Right renal pelvis (tissue), 4 donors: Measurements from ENCODE around the gene KIAA0930. TPM values are rescaled to one million over a fixed set of nuclear protein-coding genes. Genes with fewer than 3 reads are reported as not detected.
"Not testable (repeated sequence)": the region's sequence is repeated elsewhere in the genome, so short reads cannot be mapped to it uniquely, and the experiment has no call there.

Experiments used
- DNase-seq, 4 donors: peaks; one replicate each; pipeline ENCODE4 v3.0.0-alpha.2; 2013; ENCODE audit warnings: low read depth in 4 of 4, low spot score in 3 of 4, missing footprints in 1 of 4
- polyA plus RNA-seq, 4 donors: library from polyadenylated mRNA; unstranded; fragments of 120-200 nt; gene quantifications; one replicate each; pipeline ENCODE4 v1.2.1, GENCODE V29; 2013; ENCODE audit not compliant: insufficient read length in 4 of 4

Gene KIAA0930
- 10 to 100 TPM; 18.3 to 24.9 (median 21.3) TPM for polyA plus RNA-seq

DNA sequence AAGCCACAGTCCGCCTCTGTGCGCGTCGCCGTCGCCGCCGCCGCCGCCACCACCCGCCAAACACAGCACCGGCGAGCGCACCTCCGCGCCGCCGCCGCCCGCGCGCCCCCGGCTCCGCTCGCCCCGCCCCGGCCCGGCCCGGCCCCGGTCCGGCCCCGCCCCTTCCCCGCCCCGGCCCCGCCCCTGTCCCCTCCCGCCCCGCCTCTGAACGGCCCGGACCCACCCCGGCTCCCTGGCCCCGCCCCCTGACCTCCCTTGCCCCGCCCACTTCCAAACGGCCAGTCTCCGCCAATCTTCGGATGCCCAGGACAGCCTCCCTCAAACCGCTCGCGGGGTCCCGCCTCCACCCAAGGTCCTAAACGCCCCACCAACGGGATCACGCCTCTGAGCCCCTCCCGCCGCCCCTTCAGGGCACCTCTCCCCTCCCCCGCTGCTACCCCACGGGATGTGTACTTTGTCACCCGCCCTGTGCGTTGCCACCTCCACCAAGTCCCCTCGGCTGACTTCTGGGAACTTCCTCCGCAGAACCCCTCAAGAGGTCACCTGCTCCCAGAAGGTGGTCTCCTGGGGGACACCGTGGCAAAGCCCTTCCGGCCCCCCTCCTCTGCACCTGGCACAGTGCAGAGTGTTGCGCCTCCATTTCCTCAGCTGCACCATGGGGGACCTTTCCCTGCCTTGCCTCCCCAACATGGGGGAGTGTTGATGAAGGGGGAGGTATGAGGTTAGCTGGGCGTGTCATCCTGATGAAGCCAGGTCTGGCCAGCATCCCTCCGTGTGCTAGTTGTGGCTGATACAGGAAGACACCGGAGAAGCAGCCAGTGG, at the start of gene KIAA0930:
Gene KIAA0930 (minus strand): TSS at position 85 of the 822 bp plus-strand sequence. CDS start 191 bp downstream, outside the sequence.
- no peak for DNase-seq

DNA sequence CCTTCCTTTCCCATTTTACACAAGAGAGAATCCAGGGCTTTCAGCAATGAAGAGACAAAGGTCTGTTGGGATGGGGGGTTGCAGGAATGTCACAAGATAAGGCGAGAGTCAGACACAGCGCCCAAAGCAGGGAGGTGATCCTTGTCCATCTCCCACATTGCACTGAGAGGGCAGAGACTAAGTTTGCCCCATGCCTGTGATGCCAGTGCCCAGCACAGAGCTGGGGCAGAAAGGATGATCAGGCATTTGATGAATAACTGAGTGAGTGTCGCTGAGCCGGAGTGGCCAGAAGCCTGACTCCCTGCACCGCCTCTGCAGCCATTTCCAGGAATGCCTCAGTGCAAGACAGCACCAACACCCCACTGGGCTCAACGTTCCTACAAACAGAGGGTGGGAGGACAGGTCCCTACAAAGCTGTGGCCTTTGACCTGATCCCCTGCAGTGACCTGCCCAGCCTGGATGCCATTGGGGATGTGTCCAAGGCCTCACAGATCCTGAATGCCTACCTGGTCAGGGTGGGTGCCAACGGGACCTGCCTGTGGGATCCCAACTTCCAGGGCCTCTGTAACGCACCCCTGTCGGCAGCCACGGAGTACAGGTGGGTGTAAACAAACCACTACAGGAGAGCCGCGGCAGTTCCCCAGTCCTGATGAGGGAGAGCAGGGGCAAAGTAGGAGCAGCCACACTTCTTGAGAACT, 46.3 kb upstream of the KIAA0930 start:
- no peak for DNase-seq

DNA sequence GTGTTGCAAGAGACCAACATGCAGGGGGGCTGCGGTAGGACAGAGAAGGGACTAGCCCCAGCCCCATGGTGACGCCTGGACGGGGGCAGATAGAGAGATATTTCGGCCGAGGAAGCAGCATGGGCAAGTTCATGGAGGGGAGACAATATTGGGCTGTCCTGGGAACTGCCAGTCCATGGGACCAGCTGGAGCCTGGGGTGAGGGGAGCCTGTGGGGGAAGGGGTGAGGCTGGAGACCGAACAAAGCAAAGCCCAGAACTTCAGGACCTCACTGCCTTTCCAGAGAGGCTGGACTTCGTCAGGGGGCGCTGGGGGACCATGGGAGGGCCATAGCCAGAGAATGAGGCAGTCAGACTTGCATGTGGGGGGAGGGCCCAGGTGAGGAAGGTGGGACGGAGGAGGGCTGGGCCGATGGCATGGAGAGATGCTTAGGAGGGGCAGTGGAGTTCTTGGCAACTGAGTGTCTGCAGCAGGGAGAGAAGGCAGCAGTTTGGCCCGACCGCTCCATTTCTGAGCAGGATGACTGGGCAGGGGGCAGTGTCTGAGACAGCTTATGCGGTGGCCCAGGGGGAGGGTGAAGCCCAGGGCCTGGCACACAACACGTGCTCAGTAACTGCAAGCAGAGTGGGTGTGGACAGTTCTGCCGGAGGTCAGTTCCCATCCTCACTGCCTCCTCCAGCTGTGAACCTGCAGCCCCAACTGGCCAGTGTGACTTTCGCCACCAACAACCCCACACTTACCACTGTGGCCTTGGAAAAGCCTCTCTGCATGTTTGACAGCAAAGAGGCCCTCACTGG, 44.8 kb upstream of the KIAA0930 start:
- no peak for DNase-seq

DNA sequence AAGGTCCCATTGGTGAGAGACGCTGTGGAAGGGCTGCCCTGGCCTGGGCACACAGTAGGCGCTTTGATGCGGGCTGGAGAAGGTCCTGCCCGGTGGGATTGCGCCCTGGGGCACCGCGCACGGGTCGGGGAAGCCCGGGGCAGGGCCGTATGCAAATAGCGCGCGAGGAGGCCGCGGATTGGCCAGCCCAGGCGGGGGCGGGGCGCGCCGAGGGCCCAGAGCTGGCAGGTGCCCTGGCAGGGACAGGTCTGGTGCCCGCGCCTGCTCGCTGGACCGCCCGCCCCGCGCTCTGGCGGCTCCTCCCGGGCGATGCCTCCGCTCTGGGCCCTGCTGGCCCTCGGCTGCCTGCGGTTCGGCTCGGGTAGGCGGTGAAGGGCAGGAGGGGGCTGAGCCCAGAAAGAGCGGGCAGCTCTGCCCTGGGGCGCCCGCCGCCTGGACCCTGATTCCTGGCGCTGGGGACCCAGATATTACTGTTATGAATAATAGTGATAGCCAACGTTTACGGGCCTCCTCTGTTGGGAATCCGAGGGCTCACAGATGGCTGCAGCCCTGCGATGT, 44.1 kb upstream of the KIAA0930 start, which contains the start of gene UPK3A:
Gene UPK3A (plus strand): TSS at position 245 of the 558 bp plus-strand sequence. CDS start 65 bp downstream, at position 310.
- DNase-seq = no peak

DNA sequence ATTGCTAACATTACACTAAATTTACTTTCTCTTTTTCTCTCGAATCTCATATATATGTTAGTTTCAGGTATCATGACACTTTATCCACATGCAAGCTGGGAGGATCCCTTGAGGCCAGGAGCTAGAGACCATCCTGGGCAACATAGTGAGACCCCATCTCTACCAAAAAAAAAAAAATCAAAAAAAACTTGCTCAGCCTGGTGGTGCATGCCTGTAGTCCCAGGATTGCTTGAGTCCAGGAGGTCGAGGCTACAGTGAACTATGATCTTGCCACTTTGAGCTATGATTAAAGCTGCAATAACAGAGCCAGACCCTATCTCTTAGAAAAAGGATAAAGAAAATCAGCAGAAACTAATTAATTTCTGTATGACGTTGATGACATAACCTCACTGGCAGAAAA, 40.3 kb upstream of the KIAA0930 start:
- DNase-seq = no peak

DNA sequence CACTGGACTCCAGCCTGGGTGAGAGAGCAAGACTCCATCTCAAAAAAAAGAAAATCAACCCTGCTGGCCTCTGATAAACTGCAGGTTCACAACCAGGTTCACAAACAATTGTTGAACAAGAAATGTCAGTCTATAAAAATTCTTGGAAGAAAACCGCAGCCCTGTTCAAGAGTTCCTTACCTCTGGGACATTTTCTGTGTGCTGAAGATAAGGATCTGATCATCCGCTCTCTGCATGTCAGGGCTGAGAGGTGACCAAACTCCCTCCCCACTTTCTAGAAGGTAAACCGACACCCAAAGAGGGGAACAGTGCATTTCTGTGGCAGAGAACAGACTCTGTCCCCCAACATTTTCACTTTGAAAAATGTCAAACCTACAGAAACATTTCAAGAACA, 39.9 kb upstream of the KIAA0930 start:
- no peak for DNase-seq

DNA sequence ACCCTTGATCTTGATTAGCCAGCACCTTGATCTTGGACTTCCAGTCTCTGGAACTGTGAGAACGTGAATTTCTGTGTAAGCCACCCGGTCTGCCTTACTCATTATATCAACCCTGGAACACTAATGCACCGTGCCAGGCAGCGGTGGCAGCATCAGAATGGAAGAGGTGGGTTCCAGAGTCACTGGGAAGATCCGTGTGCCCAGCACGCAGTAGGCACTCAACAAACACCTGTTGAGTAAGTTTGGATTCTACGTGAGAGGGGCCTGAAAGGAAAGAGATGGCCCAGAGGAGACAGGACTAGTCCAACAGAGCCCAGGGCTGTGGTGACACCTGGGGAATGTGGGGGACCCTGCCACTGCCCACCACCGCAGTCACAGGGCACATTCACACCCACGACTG, 37.4 kb upstream of the KIAA0930 start:
- no peak for DNase-seq

DNA sequence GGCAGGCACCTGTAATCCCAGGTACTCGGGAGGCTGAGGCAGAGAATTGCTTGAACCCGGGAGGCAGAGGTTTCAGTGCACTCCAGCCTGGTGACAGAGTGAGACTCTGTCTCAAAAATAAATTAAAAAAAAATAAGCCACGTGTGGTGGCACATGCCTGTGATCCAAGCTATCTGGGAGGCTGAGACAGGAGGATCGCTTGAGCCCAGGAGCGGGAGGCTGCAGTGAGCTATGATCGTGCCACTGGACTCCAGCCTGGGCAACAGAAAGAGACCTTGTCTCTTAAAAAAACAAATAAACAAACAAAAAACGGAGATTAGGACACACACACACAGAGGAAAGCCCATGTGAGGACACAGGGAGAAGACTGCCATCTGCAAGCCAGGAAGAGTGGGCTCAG, 37.0 kb upstream of the KIAA0930 start:
- DNase-seq = not testable (repeated sequence)

DNA sequence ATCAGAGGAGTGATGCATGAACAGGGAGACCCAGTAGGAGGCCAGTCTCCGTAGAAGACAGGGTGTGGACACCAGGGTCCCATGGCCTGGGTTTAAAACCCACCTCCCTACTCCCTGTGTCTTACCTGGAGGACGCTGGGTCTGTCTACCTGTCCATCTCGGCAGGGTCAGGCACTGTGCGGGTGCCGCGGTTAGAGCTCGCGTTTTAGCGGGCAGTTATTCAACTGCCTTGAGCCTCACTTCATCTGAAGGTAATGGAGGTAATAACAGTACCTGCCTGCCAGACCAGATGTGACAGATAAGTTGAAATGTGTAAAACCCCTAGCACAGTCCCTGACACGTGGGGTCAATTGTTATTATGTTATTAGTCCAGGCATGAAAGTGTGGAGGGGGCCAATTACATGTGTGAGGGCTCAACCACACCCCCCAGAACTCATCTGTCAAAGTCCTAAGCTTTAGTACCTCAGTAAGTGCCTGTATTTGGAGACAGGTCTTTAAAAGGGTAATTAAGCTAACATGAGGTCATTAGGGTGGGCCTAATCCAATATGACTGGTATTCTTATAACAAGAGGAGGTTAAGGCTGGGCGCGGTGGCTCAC, 35.9 kb upstream of the KIAA0930 start:
- DNase-seq = no peak

DNA sequence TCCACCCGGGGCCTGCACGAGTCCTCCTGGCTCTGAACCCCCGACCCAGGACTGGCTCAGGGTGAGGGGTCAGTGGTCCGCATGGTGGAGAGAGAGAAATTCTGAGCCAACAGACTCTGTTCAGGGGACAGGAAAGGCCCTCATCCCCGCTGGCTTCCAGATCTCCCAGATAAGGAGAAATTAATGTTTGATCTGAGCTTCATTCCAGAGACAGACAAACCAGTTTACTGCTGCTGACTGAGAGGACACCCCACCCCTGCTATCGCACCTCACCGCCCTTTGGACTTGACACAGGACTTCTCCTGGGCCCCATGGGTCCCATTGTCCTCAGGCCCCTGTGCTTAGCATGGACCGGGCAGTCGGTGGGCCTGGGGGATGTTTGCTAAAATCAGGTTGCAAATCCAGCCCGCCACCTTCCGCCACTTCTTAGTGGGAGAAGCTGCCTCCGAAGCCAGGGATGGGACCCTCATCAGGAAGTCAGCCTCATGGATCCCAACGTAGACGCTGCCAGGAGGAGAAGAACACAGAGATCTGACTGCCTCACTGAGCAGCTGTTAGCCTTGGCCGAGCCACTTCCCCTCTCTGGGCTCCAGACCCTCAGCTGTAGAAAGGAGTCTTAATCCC, 32.9 kb upstream of the KIAA0930 start:
- no peak for DNase-seq

DNA sequence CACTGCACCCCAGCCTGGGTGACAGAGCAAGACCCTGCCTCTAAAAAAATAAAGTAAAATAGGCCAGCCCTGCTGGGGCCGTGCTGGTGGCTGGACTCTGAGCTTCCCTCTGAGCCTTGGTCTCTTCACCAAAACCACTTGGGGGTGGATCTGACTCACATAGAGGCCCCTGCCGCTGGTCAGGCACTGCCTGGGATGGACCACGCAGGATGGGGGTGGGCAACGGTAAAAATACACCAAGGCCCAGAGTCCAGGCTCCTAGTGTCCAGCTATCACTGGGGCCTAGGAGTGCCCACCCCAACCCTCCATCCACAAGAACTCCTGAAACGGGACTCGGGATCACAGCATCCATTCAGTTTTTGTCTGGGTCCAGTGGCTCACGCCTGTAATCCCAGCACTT, 31.8 kb upstream of the KIAA0930 start:
- DNase-seq = no peak

DNA sequence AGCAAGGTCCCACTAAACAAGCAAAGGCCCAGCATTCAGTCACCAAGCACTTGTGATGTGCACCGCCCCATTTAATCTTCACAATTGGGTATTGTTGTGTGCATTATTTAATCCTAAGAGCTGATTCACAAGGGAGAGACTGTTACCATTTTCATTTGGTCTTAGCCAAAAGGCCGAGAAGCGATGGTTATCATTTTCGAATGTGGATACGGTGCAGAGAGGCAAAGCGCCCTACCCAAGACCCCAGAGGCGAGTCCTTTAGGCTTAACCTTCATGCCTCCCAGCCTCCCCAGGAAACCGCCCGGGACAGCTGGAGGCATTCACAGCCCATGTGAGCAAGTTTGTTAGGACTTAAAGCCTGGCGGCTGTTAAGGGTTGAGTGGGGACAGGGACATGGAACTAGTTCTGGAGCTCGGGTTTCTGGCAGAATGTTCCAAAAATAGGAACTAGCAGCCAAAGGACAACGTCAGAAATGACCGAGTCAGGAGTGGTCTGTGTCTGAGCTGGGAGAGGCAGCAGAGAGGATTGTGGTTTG, 31.0 kb upstream of the KIAA0930 start:
- DNase-seq = peak in 2 of 4 donors; percentile 63 to 71

DNA sequence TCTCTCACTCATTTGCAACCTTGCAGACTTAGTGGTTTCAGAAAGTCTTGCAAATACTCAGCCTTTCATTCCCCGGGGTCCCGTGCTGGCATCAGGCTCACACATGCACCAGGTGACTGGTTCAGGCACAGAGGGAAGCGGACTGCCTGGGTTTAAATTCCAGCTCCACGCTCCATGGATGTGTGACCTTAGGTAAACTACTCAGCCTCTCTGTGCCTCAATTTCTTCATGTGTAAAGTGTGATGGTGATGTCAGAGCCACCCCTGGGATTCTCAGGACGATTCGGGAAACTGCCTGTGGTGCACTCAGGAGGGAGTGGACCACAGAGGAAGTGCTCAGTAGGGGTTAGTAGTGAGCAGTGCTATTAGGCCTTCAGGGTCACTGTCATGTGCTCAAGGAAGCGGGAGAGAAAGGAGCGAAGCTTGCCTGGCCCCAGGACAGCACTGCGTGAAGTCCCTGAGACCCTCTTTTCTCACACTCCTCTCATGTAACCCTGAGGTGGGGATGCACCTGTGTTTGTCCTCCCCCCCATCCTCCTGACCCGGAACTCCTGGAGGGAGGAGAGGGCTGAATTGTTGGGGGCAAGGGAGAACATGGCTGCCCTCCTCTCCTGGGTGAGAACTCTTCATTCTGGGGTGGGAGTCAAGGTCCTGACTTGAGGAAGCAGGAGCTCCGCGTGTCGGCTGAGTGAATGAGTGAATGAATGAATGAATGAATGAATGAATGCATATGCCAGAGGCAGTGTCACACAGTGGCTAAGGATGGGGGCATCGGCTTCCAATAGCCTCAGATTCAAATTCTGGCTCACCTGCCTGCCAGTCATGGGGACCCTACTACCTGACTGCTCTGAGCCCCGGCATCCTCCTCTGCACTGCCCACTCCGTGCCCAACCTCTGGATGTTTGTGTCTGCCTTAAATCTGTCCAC, 29.7 kb upstream of the KIAA0930 start:
- no peak for DNase-seq

DNA sequence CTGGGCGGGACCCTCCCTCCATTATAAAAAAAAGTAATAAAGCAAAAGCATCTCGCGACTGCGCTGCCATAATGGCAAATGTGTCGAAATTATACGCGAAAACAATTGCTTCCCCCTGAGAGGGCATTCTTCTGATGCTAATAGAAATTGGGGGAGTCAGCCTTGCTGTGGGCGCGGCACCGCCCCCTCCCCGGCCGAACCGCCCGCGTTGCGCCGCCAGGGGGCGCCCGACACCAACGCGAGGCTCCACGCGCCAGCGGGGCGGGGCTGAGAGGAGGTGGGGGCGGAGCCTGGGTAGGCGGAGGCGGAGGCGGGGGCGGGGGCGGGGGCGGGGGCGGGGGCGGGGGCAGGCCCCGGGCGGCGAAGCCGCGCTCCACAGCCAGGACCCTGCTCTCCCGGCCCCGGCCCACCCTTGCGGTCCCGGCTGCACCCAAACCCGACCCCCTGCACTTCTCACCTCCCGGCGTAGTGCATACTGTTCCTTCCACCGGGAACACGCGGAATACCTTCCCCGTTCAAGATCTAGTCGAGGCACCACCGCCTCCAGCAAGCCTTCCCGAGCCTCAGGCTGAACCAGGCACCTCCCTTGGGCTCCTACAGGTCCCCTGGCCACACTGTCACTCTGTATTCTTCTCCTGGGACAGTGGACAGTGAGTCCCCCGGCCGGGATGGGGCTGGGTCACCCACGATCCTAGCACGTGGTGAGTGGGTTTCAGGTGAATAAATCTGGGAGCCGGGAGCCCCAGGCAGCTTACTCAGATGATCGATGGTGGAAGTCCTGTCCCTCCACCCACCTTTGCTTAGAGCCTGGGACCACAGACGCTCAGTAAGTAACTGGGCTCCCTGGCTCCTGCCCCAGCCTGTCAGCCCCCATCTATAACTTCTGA, 28.5 kb upstream of the KIAA0930 start:
- peak in 3 of 4 donors; percentile 74 to 77 (median 77) for DNase-seq

DNA sequence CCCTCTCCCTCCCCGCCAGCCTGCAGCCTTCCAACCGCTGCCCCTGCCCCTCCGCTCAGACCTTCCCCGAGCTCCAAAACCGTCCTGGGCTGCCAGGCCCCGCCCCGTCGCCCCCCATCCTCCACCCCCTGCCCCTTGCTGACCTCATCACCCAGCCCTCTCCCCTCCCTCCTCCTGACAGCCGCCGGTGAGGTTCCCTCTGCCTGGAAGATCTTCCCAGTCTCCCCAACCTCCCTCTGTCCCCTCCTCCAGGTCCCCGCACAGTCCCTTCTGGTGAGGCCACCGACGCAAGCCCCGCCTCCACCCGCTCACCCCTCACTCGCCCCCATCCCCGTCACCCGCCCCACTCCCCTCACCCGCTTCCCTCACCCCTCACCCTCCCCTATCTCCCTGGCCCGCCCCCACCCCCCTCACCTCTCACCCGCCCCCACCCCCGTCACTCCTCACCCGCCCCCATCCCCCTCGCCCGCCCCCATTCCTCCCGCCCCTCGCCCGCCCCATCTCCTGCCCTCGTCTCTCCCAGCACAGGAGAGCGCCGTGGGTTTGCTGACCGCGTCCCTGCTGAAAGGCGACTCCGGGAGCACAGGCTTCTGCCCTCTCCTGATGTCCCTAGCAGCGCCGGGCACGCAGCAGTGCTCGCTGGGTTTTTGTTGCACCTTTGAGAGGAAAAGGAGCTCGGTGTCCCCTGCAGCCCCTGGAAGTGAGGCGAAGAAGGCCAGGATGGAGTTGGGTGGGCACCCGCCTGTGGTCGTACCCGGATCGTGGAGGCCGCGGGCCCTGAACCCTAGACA, 27.7 kb upstream of the KIAA0930 start:
- DNase-seq = no peak

DNA sequence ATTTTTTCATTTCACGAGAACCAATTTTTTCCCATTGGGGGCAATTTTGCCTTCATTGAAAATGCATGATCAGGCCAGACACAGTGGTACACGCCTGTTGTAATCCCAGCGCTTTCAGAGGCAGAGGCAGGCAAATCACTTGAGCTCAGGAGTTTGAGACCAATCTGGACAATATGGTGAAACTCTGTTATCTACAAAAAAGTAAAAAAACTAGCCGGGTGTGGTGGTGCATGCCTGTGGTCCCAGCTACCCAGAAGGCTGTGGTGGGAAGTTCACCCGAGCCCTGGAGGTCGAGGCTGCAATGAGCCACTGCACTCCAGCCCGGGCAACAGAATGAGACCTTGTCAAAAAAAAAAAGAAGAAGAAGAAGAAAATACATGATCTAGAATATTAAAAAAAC, 24.8 kb upstream of the KIAA0930 start:
- no peak for DNase-seq
